ENCODE data around the gene NGF. TPM values are rescaled to one million over a fixed set of nuclear protein-coding genes. Genes with fewer than 3 reads are reported as not detected.

The NGF gene
- total and polyA plus RNA-seq, 12 donors, result 1.8 to 21.6 (median 3.3) TPM

GRCh38 chr1:115374598-115374997, 36.5 kb upstream of the NGF start:
- H3K9me3 ChIP-seq, result no peaks in the 10 kb centered on the region
- DNase-seq, result no peak
- H3K27ac ChIP-seq, result no peak overlapping the region
- no peaks in the 10 kb centered on the region for H3K36me3 ChIP-seq
- no peak overlapping the region for H3K4me3 ChIP-seq
- intact Hi-C loops (cut with DNase I), result no loop called here
- no peak for ATAC-seq
- TF ChIP-seq CTCF (IDR thresholded peaks at IDR 0.05), result no peak
- 90 to 97% methylated on average over 3 of the region's 3 CpGs for WGBS, 2 donors
- H3K27me3 ChIP-seq, result no peaks in the 10 kb centered on the region
- no peaks in the 10 kb centered on the region for H3K4me1 ChIP-seq

- Histone ChIP-seq H3K27me3 (no peaks in the 10 kb centered on the region), H3K4me3 (no peak overlapping the region), H3K27ac (no peak overlapping the region), H3K4me1 (peaks cover 0 to 3% (median 0%) of the 10 kb centered on the region in 9 donors), H3K9me3 (no peaks in the 10 kb centered on the region), H3K36me3 (no peaks in the 10 kb centered on the region)
- DNase-seq (no peak), ATAC-seq (no peak)
- TF ChIP-seq CTCF (IDR thresholded peaks at IDR 0.05), result no peak
- intact Hi-C loops (cut with DNase I), result no loop called here
Observed at GRCh38 chr1:115373305-115373704, 35.3 kb upstream of the NGF start.

GRCh38 chr1:115365738-115366137, 27.7 kb upstream of the NGF start:
- no peak for TF ChIP-seq CTCF (IDR thresholded peaks at IDR 0.05)
- Histone ChIP-seq H3K4me1 (peaks cover 3 to 44% (median 31%) of the 10 kb centered on the region in 9 donors), H3K4me3 (no peak overlapping the region), H3K27ac (peak overlapping the region in 7 of 10 donors; percentile 10 to 86 (median 80)), H3K27me3 (no peaks in the 10 kb centered on the region), H3K36me3 (no peaks in the 10 kb centered on the region), H3K9me3 (peaks cover 0 to 15% (median 0%) of the 10 kb centered on the region in 11 donors)
- 56 to 67% methylated on average over 5 of the region's 5 CpGs for WGBS, 2 donors
- peak; percentile 22 to 36 for DNase-seq
- ATAC-seq, result peak in 6 of 8 donors; percentile 21 to 38 (median 30)
- intact Hi-C loops (cut with DNase I), result no loop called here

DNA sequence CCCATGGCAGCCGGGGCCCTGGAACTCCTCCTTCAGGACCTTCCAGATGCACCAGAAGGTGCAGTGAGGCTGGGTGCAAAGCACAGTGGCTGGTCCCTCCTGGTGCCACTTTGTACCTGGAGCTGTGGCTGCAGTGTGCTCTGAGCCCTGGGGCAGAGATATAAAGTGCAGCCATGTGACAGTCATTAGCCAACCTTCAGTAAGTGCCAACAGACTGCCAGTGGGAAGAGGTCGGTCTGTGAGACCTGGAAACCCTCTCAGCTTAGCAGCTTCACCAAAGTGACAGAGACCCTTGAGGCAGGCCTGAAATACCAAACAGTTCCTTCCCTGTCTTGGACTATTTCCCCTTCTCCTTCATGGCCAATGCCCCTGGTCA, 26.7 kb upstream of the NGF start:
- H3K36me3 ChIP-seq, result no peaks in the 10 kb centered on the region
- TF ChIP-seq CTCF (IDR thresholded peaks at IDR 0.05), result no peak
- ATAC-seq (peak; percentile 40 to 87 (median 70)), DNase-seq (no peak)
- H3K9me3 ChIP-seq, result peaks cover 0 to 15% (median 0%) of the 10 kb centered on the region in 11 donors
- no peak overlapping the region for H3K4me3 ChIP-seq
- intact Hi-C loops (cut with DNase I), result no loop called here
- H3K27ac ChIP-seq, result peak overlapping the region; percentile 31 to 86 (median 73)
- H3K27me3 ChIP-seq, result no peaks in the 10 kb centered on the region
- 21 to 40% methylated on average over 2 of the region's 2 CpGs for WGBS, 2 donors
- H3K4me1 ChIP-seq, result peaks cover 3 to 44% (median 31%) of the 10 kb centered on the region in 9 donors

Data from heart right ventricle (tissue), 16 donors.